HepG2 (cell line): Measurements from ENCODE around the gene CIAPIN1. TPM values are rescaled to one million over a fixed set of nuclear protein-coding genes. Genes with fewer than 3 reads are reported as not detected.

Experiments
- ATAC-seq: fragments of 200-7000 bp; cut with Tn5 transposase; 3 replicates; pipeline ENCODE4 v1.9.1; 2020; ENCODE audit warnings: mild to moderate bottlenecking, moderate library complexity
- BruUV-seq: library from RNA; stranded (reverse); fragments of 400-500 nt; replicated peaks from 2 replicates; lab custom pipeline; 2021; lab: Mats Ljungman, UMichigan
- CTCF ChIA-PET: fragments of 300-600 bp; formaldehyde crosslinking; extraction: SDS; loops from one replicate; lab custom pipeline; 2021; ENCODE audit warnings: low total read pairs, inconsistent platforms, low intra/inter-chr PET ratio; lab: Yijun Ruan, JAX
- POLR2A ChIA-PET: fragments of 350-600 bp; sonication (Branson Sonifier 250); formaldehyde crosslinking; loops from one replicate; lab custom pipeline; 2020; ENCODE audit warnings: antibody characterized with exemption, inconsistent platforms; lab: Yijun Ruan, JAX
- DNase-seq: peaks from one replicate; pipeline ENCODE4 v3.0.0-alpha.2; 2015; ENCODE audit warnings: low spot score
- FAIRE-seq: peaks from 3 replicates; lab custom pipeline; 2011; peaks lifted over from hg19 to GRCh38; lab: Jason Lieb, UNC
- H2AFZ ChIP-seq: one replicate; pipeline ENCODE4 v1.6.1; 2011; ENCODE audit warnings: low read length, inconsistent platforms
- H3K27ac ChIP-seq: fragments of 300-600 bp; 3 replicates; pipeline ENCODE4 v1.8.0; 2011; ENCODE audit warnings: mixed run types, mild to moderate bottlenecking, mixed read lengths, low read length, inconsistent platforms; ENCODE audit not compliant: insufficient read depth; ENCODE audit errors: extremely low read length
- H3K27me3 ChIP-seq, 2 experiments: fragments of 200-600 bp in 1 of 2; 2 replicates in 1 of 2; 3 replicates in 1 of 2; pipeline versions ENCODE4 v1.6.0 to v1.8.0; 2011; ENCODE audit warnings: low read length in 2 of 2, mild to moderate bottlenecking in 2 of 2, moderate library complexity in 2 of 2, inconsistent platforms in 1 of 2; ENCODE audit not compliant: insufficient read depth in 2 of 2, control insufficient read depth in 1 of 2
- H3K36me3 ChIP-seq, 2 experiments: fragments of 200-600 bp in 1 of 2; replicated peaks in 1 of 2; 2 replicates in 1 of 2; 3 replicates in 1 of 2; pipeline versions ENCODE4 v1.5.1 to v1.8.0; 2011; ENCODE audit warnings: low read length in 2 of 2, inconsistent platforms in 1 of 2; ENCODE audit not compliant: insufficient read depth in 2 of 2, control insufficient read depth in 1 of 2
- H3K4me1 ChIP-seq: 2 replicates; pipeline ENCODE4 v1.5.1; 2012; ENCODE audit warnings: low read length, inconsistent platforms; ENCODE audit not compliant: insufficient read depth
- H3K4me2 ChIP-seq: 2 replicates; pipeline ENCODE4 v1.6.0; 2011; ENCODE audit warnings: low read depth, low read length, inconsistent platforms
- H3K4me3 ChIP-seq, 3 experiments: fragments of 200-600 bp in 1 of 3; sonication (generic), shearing (Covaris generic) in 1 of 3; replicated peaks in 1 of 3; 2 replicates each; pipeline ENCODE4 v1.5.1; 2011 to 2016; ENCODE audit warnings: low read length in 3 of 3, inconsistent platforms in 2 of 3, low read depth in 2 of 3, mild to moderate bottlenecking in 2 of 3, control low read depth in 1 of 3, mixed read lengths in 1 of 3; ENCODE audit not compliant: insufficient read depth in 1 of 3
- H3K79me2 ChIP-seq: one replicate; pipeline ENCODE4 v1.6.1; 2011; ENCODE audit warnings: low read length, inconsistent platforms; ENCODE audit not compliant: insufficient read depth
- H3K9ac ChIP-seq: 2 replicates; pipeline ENCODE4 v1.6.0; 2011; ENCODE audit warnings: mild to moderate bottlenecking, low read depth, low read length, inconsistent platforms; ENCODE audit not compliant: insufficient read depth
- H3K9me3 ChIP-seq: 2 replicates; pipeline ENCODE4 v1.5.1; 2012; ENCODE audit warnings: mild to moderate bottlenecking, low read length
- H4K20me1 ChIP-seq: 2 replicates; pipeline ENCODE4 v1.6.0; 2011; ENCODE audit warnings: inconsistent platforms, mild to moderate bottlenecking, low read length, moderate library complexity; ENCODE audit not compliant: insufficient read depth
- CREB1 ChIP-seq, 2 experiments: fragments of 450-650 bp in 1 of 2; IDR thresholded peaks; 2 replicates each; pipeline ENCODE4 v1.6.1; 2016 to 2017; ENCODE audit warnings: control low read depth in 1 of 2, mild to moderate bottlenecking in 1 of 2, missing compliant biosample characterization in 1 of 2, missing genetic modification characterization in 1 of 2
- E2F5 ChIP-seq: sonication (generic); formaldehyde crosslinking; conservative IDR thresholded peaks from 2 replicates; pipeline ENCODE4 v1.4.0; 2020; ENCODE audit warnings: missing genetic modification reagents
- FOXK2 ChIP-seq: fragments of 450-650 bp; IDR thresholded peaks from 2 replicates; pipeline ENCODE4 v1.6.1; 2016
- MED13 ChIP-seq: sonication (generic); formaldehyde crosslinking; IDR thresholded peaks from 2 replicates; pipeline ENCODE4 v1.5.0; 2020; ENCODE audit warnings: missing genetic modification reagents
- ZNF143 ChIP-seq: sonication (generic); formaldehyde crosslinking; IDR thresholded peaks from 2 replicates; pipeline ENCODE4 v1.4.0; 2020; ENCODE audit warnings: missing genetic modification reagents
- ZNF317 ChIP-seq: sonication (generic); formaldehyde crosslinking; IDR thresholded peaks from 2 replicates; pipeline ENCODE4 v1.5.0; 2020; ENCODE audit warnings: mild to moderate bottlenecking, missing genetic modification reagents
- ZNF556 ChIP-seq: sonication (generic); formaldehyde crosslinking; IDR thresholded peaks from 2 replicates; pipeline ENCODE4 v1.4.0; 2020; ENCODE audit warnings: mild to moderate bottlenecking, missing genetic modification reagents, borderline replicate concordance
- ZNF841 ChIP-seq: sonication (generic); formaldehyde crosslinking; IDR thresholded peaks from 2 replicates; pipeline ENCODE4 v1.8.1; 2023; ENCODE audit warnings: missing genetic modification reagents, borderline replicate concordance
- ZNF883 ChIP-seq: sonication (generic); formaldehyde crosslinking; IDR thresholded peaks from 2 replicates; pipeline ENCODE4 v1.5.1; 2020; ENCODE audit warnings: mild to moderate bottlenecking, missing genetic modification reagents; ENCODE audit errors: not compliant biosample characterization
- WGBS: methylation state at CpG from one replicate; pipeline ENCODE4 v1.1.6; 2017; ENCODE audit warnings: low lambda C conversion rate; 5-methylcytosine and 5-hydroxymethylcytosine counted together
- in situ Hi-C: cut with HindIII; loops from 2 replicates; pipeline ENCODE4 v1.10.0; 2017; ENCODE audit warnings: low pct_unique_long_range_greater_than_20kb; ENCODE audit not compliant: extremely low pct_ligation_motif_present
- intact Hi-C: fragments of 100-400 bp; cut with micrococcal nuclease; formaldehyde crosslinking; loops from one replicate; pipeline ENCODE4 v1.10.0; 2022; ENCODE audit not compliant: unreplicated experiment
- polyA plus RNA-seq, 8 experiments: library from polyadenylated mRNA; depleted of rRNA in 3 of 8; stranded (reverse) in 7 of 8; unstranded in 1 of 8; fragments of >200 nt; fragmentation: Illumina TruSeq in 4 of 8; extraction: Trizol in 4 of 8; gene quantifications; 2 replicates each; pipeline versions ENCODE4 v1.2.1 to v1.2.3, GENCODE V29; 2011 to 2016; ENCODE audit warnings: low read depth in 4 of 8, missing spikeins in 1 of 8, mixed read lengths in 1 of 8; ENCODE audit not compliant: insufficient read depth in 1 of 8
- total RNA-seq, 5 experiments: library from RNA; depleted of rRNA; stranded (reverse); fragments of >200 nt; fragmentation: Illumina TruSeq; extraction: Trizol; gene quantifications; 2 replicates each; pipeline ENCODE4 v1.2.3, GENCODE V29; 2016; ENCODE audit warnings: low read depth in 1 of 5
- TF ChIP-seq, protein P1 (sequence below): sonication (generic); formaldehyde crosslinking; IDR thresholded peaks from 2 replicates; pipeline ENCODE4 v1.9.0; 2022; ENCODE audit warnings: missing genetic modification reagents, mild to moderate bottlenecking, borderline replicate concordance
- TF ChIP-seq, protein P2 (sequence below): sonication (generic); formaldehyde crosslinking; IDR thresholded peaks from 2 replicates; pipeline ENCODE4 v1.5.1; 2020; ENCODE audit warnings: missing genetic modification reagents, mild to moderate bottlenecking, borderline replicate concordance

CIAPIN1 gene
- total and polyA plus RNA-seq, 2 of the 13 experiments (the other 11 are each of a cell fraction or from before 2014, with no cell fraction given), result 69.3 to 89.7 TPM

DNA sequence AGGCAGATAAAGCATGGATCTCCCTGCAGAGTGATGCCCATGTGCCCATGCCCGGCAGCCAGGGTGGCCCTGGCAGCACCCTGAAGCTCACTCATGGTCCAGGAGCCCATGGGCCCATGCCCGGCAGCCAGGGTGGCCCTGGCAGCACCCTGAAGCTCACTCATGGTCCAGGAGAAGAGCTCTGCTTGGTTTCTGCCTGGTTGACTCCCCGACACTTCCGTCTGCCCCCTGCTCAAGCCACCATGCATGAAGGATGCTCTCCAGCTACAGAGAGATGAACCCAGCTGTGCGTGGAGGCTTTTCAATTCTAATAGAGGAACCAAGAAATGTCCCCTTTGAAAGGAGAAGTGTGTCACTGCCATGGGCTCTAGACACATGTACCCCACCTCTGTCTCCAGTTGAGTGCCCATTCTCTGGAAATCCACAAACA lies 33.9 kb downstream of the CIAPIN1 start:
- CTCF ChIA-PET, result no interaction called here
- WGBS, result 55% methylated on average over 3 of the region's 5 CpGs
- intact Hi-C loops, result loop anchor here (10.0 kb wide), 1 partner anchor 329 kb away; no protein-coding TSS in a partner anchor
- FAIRE-seq, result no peak
- in situ Hi-C loops, result no loop called here
- POLR2A ChIA-PET, result interaction anchor here (0.6 to 2.2 kb wide), 2 partner anchors 41 to 109 kb away, joined by 4 to 7 read pairs; partner anchors contain the start of gene CX3CL1
- Histone ChIP-seq H3K9me3 (no peaks in the 10 kb centered on the region), H3K36me3 (no peaks in the 10 kb centered on the region), H3K4me1 (peaks cover 46% of the 10 kb centered on the region), H4K20me1 (no peaks in the 10 kb centered on the region)
- BruUV-seq, result no TSS peak
- no peak for ATAC-seq
- DNase-seq, result no peak
- TF ChIP-seq ZNF556 (no peak), ZNF143 (CRISPR knock-in tag) (no peak), CREB1 (IDR thresholded peaks at IDR 0.05) (no peak), CREB1 (CRISPR knock-in tag; IDR thresholded peaks at IDR 0.05) (no peak)
- TF ChIP-seq, all 625 proteins: peak for 0
- H2AFZ ChIP-seq, result no peak overlapping the region
- H3K27me3 ChIP-seq, result peaks cover 10 to 55% of the 10 kb centered on the region in 2 experiments; a peak in 4 of 5 replicates
- H3K4me2 ChIP-seq, result no peak overlapping the region
- no peak overlapping the region for H3K9ac ChIP-seq
- no peaks in the 10 kb centered on the region for H3K79me2 ChIP-seq
- H3K4me3 ChIP-seq, result no peak overlapping the region
- no peak overlapping the region for H3K27ac ChIP-seq

- Histone ChIP-seq H3K9ac (no peak overlapping the region), H3K9me3 (no peaks in the 10 kb centered on the region), H3K27me3 (peaks cover 10 to 55% of the 10 kb centered on the region in 2 experiments; a peak in 4 of 5 replicates), H3K4me3 (no peak overlapping the region), H3K4me1 (peaks cover 39% of the 10 kb centered on the region), H3K79me2 (no peaks in the 10 kb centered on the region), H2AFZ (no peak overlapping the region), H3K27ac (no peak overlapping the region), H4K20me1 (no peaks in the 10 kb centered on the region), H3K36me3 (no peaks in the 10 kb centered on the region), H3K4me2 (no peak overlapping the region)
- no TSS peak for BruUV-seq
- intact Hi-C loops (loop anchor here (10.0 kb wide), 1 partner anchor 328 kb away; no protein-coding TSS in a partner anchor), in situ Hi-C loops (no loop called here)
- WGBS, result 45% methylated on average over 4 of the region's 9 CpGs
- no peak for DNase-seq
- FAIRE-seq, result no peak
- no peak for TF ChIP-seq MED13
- TF ChIP-seq, protein P1, sequence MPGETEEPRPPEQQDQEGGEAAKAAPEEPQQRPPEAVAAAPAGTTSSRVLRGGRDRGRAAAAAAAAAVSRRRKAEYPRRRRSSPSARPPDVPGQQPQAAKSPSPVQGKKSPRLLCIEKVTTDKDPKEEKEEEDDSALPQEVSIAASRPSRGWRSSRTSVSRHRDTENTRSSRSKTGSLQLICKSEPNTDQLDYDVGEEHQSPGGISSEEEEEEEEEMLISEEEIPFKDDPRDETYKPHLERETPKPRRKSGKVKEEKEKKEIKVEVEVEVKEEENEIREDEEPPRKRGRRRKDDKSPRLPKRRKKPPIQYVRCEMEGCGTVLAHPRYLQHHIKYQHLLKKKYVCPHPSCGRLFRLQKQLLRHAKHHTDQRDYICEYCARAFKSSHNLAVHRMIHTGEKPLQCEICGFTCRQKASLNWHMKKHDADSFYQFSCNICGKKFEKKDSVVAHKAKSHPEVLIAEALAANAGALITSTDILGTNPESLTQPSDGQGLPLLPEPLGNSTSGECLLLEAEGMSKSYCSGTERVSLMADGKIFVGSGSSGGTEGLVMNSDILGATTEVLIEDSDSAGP, result no peak
- TF ChIP-seq ZNF317 (CRISPR knock-in tag), result no peak
- TF ChIP-seq ZNF841, result no peak
- no peak for TF ChIP-seq E2F5
- TF ChIP-seq FOXK2, result no peak
- TF ChIP-seq, protein P2, sequence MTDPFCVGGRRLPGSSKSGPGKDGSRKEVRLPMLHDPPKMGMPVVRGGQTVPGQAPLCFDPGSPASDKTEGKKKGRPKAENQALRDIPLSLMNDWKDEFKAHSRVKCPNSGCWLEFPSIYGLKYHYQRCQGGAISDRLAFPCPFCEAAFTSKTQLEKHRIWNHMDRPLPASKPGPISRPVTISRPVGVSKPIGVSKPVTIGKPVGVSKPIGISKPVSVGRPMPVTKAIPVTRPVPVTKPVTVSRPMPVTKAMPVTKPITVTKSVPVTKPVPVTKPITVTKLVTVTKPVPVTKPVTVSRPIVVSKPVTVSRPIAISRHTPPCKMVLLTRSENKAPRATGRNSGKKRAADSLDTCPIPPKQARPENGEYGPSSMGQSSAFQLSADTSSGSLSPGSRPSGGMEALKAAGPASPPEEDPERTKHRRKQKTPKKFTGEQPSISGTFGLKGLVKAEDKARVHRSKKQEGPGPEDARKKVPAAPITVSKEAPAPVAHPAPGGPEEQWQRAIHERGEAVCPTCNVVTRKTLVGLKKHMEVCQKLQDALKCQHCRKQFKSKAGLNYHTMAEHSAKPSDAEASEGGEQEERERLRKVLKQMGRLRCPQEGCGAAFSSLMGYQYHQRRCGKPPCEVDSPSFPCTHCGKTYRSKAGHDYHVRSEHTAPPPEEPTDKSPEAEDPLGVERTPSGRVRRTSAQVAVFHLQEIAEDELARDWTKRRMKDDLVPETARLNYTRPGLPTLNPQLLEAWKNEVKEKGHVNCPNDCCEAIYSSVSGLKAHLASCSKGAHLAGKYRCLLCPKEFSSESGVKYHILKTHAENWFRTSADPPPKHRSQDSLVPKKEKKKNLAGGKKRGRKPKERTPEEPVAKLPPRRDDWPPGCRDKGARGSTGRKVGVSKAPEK, result no peak
- TF ChIP-seq ZNF883, result no peak
- ATAC-seq, result no peak
- ChIA-PET CTCF (no interaction called here), POLR2A (interaction anchor here (0.6 to 2.2 kb wide), 2 partner anchors 40 to 109 kb away, joined by 4 to 7 read pairs; partner anchors contain the start of gene CX3CL1)
Measured at GRCh38 chr16:57412584-57412983, 34.6 kb downstream of the CIAPIN1 start.
